Uterus (tissue), 2 donors: ENCODE data around the gene GSK3B.

Experiments used
- CTCF ChIP-seq, 4 experiments: fragments of 200-600 bp in 2 of 4; fragments of 450-650 bp in 2 of 4; sonication (generic) in 2 of 4; IDR thresholded peaks; one replicate each; pipeline ENCODE4 v1.5.1; 2016 to 2019; ENCODE audit warnings: antibody characterized with exemption in 4 of 4, mild to moderate bottlenecking in 2 of 4, moderate library complexity in 1 of 4
- POLR2A ChIP-seq, 2 donors: fragments of 450-650 bp; IDR thresholded peaks; one replicate each; pipeline ENCODE4 v1.6.1; 2016; ENCODE audit warnings: antibody characterized with exemption in 2 of 2, mild to moderate bottlenecking in 1 of 2, moderate library complexity in 1 of 2

- TF ChIP-seq CTCF (IDR thresholded peaks at IDR 0.05) (no peak), POLR2A (IDR thresholded peaks at IDR 0.05) (no peak)
These were observed 274.4 kb downstream of the GSK3B start for GRCh38 chr3:119819806-119820205.
